ENCODE results near the gene DHRS12.

DHRS12 gene

DNA sequence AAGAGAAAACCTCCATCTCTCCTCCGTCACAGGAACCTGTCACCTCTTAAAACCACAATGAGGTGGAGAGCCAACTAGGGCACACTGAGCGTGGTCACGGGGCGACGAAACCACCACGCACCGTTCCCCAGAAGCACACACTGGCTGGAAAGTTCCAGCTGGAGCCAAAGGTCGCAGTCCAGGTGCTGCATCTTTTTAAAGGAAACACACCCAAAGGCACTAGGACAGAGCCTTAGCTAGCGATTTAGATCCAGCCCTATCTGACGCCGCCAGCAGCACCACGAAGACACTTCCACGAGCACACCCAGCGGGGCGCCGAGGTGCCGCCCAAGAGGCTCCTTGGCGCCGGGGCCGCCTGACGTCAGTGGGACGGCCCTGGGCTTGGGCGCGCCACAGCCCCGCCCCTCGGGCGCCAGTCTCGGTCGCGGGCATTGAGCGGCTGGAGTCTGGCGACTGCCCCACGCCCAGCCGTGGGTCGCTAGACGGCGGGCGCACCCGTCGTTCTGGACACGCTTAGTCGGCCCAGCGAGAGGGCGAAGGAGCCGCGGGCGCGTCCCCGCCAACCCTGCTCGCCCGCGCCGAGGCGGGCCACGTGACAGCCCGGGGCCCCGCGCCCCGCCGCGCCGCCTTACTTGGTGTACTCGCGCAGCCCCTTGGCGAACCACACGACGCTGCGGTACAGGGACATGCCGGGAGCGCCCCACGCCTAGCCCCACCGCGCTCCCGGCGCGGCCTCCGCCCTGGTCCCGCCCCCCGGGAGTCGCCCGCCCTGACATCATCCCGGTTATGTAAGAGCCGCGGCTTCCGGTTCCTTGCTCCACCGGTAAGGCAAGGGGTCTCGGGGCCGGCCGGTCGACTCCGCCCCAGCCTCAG, at the start of gene DHRS12:
TSS of gene DHRS12 (minus strand) at position 742 of the 873 bp plus-strand sequence. CDS start 4,504 bp downstream, outside the sequence.
- H3K27me3 ChIP-seq (ENCODE audit: control insufficient read depth, insufficient read depth, low read length): no peaks in the 10 kb centered on the region
- DNase-seq (ENCODE audit: low read depth, low spot score): no peak
- H3K27ac ChIP-seq (ENCODE audit: low read length): no peak within 1 kb of the TSS
- H3K4me1 ChIP-seq (ENCODE audit: control insufficient read depth, insufficient read depth, low read length): peaks cover 5% of the 10 kb centered on the region
- H3K9me3 ChIP-seq (ENCODE audit: control insufficient read depth, insufficient read depth, low read length): no peaks in the 10 kb centered on the region
- WGBS (ENCODE audit: insufficient coverage, insufficient read length): no CpG with 5 or more reads among the region's 91 CpGs
- peak within 1 kb of the TSS; percentile 80 for H3K4me3 ChIP-seq (ENCODE audit: low read length)
- no peaks in the 10 kb centered on the region for H3K36me3 ChIP-seq (ENCODE audit: control insufficient read depth, insufficient read depth, low read length)

DNA sequence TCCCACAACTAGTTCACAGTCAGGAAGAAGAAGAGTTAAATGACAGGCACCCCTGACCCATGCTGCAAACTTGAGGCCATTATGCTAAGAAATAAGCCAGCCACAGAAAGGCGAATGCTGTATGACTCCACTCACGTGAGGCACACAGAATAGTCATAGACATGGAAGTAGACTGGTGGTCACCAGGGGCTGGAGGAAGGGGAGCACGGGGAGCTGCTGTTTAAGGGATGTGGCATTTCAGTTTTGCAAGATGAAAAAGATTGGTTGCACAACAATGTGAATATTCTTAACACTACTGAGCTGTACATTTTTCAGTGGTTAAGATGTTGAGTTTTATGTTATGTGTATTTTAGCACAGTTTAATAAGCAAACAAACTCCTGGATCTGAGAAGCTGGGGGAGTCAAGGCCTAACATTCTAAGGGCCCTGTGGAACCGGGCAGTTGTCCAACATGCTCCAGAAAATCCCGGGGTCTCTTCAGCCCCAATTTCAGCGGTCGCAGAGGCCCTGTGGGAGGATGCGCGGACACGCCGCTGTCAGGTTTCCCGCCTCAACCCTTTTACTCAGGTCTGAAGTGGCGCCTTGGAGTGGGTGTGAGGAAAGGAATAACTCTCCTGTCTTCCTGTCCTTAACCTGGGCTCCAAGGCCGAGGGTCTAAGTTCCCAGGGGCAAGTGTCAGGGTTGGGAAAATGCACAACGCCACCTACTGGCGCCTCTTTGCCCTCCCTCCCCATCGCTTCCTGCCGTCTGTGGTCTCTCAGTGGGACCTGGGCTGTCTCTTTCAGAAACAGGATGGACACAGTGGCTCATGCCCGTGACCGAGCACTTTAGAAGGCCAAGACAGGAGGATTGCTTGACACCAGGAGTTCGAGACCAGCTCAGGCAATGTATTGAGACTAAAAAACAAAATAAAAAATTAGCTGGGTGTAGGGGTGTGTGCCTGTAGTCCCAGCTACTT, 45.5 kb upstream of the DHRS12 start:
- H3K4me1 ChIP-seq (ENCODE audit: control insufficient read depth, insufficient read depth, low read length): no peaks in the 10 kb centered on the region
- no peaks in the 10 kb centered on the region for H3K36me3 ChIP-seq (ENCODE audit: control insufficient read depth, insufficient read depth, low read length)
- no CpG with 5 or more reads among the region's 21 CpGs for WGBS (ENCODE audit: insufficient coverage, insufficient read length)
- no peak overlapping the region for H3K4me3 ChIP-seq (ENCODE audit: low read length)
- H3K9me3 ChIP-seq (ENCODE audit: control insufficient read depth, insufficient read depth, low read length): no peaks in the 10 kb centered on the region
- no peak overlapping the region for H3K27ac ChIP-seq (ENCODE audit: low read length)
- no peaks in the 10 kb centered on the region for H3K27me3 ChIP-seq (ENCODE audit: control insufficient read depth, insufficient read depth, low read length)
- peak; percentile 83 for DNase-seq (ENCODE audit: low read depth, low spot score)

GRCh38 chr13:51848674-51849073, 44.7 kb upstream of the DHRS12 start:
- no peak overlapping the region for H3K27ac ChIP-seq (ENCODE audit: low read length)
- WGBS (ENCODE audit: insufficient coverage, insufficient read length): no CpG with 5 or more reads among the region's 4 CpGs
- H3K36me3 ChIP-seq (ENCODE audit: control insufficient read depth, insufficient read depth, low read length): no peaks in the 10 kb centered on the region
- no peaks in the 10 kb centered on the region for H3K4me1 ChIP-seq (ENCODE audit: control insufficient read depth, insufficient read depth, low read length)
- H3K9me3 ChIP-seq (ENCODE audit: control insufficient read depth, insufficient read depth, low read length): no peaks in the 10 kb centered on the region
- H3K4me3 ChIP-seq (ENCODE audit: low read length): no peak overlapping the region
- DNase-seq (ENCODE audit: low read depth, low spot score): no peak
- H3K27me3 ChIP-seq (ENCODE audit: control insufficient read depth, insufficient read depth, low read length): no peaks in the 10 kb centered on the region

- no peak overlapping the region for H3K4me3 ChIP-seq (ENCODE audit: low read length)
- no peak overlapping the region for H3K27ac ChIP-seq (ENCODE audit: low read length)
- DNase-seq (ENCODE audit: low read depth, low spot score): no peak
- H3K9me3 ChIP-seq (ENCODE audit: control insufficient read depth, insufficient read depth, low read length): no peaks in the 10 kb centered on the region
- no peaks in the 10 kb centered on the region for H3K4me1 ChIP-seq (ENCODE audit: control insufficient read depth, insufficient read depth, low read length)
- H3K27me3 ChIP-seq (ENCODE audit: control insufficient read depth, insufficient read depth, low read length): no peaks in the 10 kb centered on the region
- WGBS (ENCODE audit: insufficient coverage, insufficient read length): no CpG with 5 or more reads among the region's 1 CpG
- no peaks in the 10 kb centered on the region for H3K36me3 ChIP-seq (ENCODE audit: control insufficient read depth, insufficient read depth, low read length)
Observed at GRCh38 chr13:51846756-51847155, 42.8 kb upstream of the DHRS12 start.

GRCh38 chr13:51845574-51846318, 41.8 kb upstream of the DHRS12 start:
- no CpG with 5 or more reads among the region's 5 CpGs for WGBS (ENCODE audit: insufficient coverage, insufficient read length)
- no peaks in the 10 kb centered on the region for H3K9me3 ChIP-seq (ENCODE audit: control insufficient read depth, insufficient read depth, low read length)
- no peak overlapping the region for H3K4me3 ChIP-seq (ENCODE audit: low read length)
- H3K4me1 ChIP-seq (ENCODE audit: control insufficient read depth, insufficient read depth, low read length): no peaks in the 10 kb centered on the region
- no peaks in the 10 kb centered on the region for H3K27me3 ChIP-seq (ENCODE audit: control insufficient read depth, insufficient read depth, low read length)
- no peak overlapping the region for H3K27ac ChIP-seq (ENCODE audit: low read length)
- no peak for DNase-seq (ENCODE audit: low read depth, low spot score)
- no peaks in the 10 kb centered on the region for H3K36me3 ChIP-seq (ENCODE audit: control insufficient read depth, insufficient read depth, low read length)

DNA sequence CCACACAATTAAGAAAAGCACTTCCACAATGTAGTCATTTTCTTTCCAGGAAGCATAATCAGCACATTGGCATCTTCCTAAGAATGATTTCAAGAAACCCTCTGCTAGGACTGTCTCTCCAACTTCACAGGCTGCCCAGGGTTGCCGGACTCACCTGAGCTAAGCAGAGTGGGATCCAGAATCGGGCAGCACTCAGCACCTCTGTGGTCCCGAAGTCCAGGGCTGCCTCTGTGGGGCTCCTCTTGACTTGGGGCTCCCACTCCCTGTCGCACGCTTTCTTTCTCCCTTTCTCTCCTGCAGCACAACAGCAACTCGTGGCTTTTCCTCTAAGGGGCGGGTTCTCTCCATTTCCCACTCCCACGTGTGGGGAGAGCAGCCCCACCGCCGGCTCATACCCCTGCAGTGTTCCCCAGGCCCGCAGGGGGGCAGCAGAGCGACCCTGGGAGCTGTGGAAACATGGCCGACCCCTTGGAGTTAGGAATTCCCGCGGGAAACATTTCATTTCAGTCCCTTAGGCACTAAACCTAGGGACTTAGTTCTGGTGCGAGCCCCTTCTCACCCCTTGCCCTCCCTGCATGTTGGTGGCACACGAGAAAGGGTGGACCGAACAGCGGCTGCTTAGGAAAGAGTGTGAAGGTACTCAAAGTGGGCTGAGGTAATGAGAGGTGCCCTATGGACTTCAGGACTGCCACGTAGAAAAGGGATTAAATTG, 41.1 kb upstream of the DHRS12 start, which contains the start of gene TMEM272:
TSS of gene TMEM272 (minus strand) at position 316 of the 712 bp plus-strand sequence. CDS start 6,647 bp downstream, outside the sequence.
- Histone ChIP-seq H3K36me3 (ENCODE audit: control insufficient read depth, insufficient read depth, low read length) (no peaks in the 10 kb centered on the region), H3K27ac (ENCODE audit: low read length) (no peak within 1 kb of the TSS), H3K4me3 (ENCODE audit: low read length) (no peak within 1 kb of the TSS), H3K9me3 (ENCODE audit: control insufficient read depth, insufficient read depth, low read length) (no peaks in the 10 kb centered on the region), H3K4me1 (ENCODE audit: control insufficient read depth, insufficient read depth, low read length) (no peaks in the 10 kb centered on the region), H3K27me3 (ENCODE audit: control insufficient read depth, insufficient read depth, low read length) (no peaks in the 10 kb centered on the region)
- no CpG with 5 or more reads among the region's 20 CpGs for WGBS (ENCODE audit: insufficient coverage, insufficient read length)
- peak; percentile 47 for DNase-seq (ENCODE audit: low read depth, low spot score)

DNA sequence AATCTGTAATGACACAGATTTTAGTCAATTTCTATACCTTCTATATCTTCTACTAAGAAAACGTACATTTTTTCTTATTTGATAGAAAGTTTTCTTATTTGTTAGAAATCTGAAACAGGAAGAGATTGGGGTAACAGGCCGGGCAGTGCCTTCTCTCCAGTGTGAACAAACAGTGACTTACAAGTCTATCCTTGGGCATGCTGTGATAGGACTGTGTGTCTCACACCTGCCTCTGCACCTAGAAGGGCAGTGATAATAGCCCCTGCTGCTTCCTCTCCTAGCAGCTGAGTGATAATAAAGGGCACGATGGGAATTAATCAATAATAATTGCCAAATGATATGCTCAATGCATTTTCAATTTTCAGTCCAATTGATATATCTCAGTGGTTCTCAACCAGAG, 39.6 kb upstream of the DHRS12 start:
- Histone ChIP-seq H3K27ac (ENCODE audit: low read length) (no peak overlapping the region), H3K4me1 (ENCODE audit: control insufficient read depth, insufficient read depth, low read length) (no peaks in the 10 kb centered on the region), H3K27me3 (ENCODE audit: control insufficient read depth, insufficient read depth, low read length) (no peaks in the 10 kb centered on the region), H3K36me3 (ENCODE audit: control insufficient read depth, insufficient read depth, low read length) (no peaks in the 10 kb centered on the region), H3K4me3 (ENCODE audit: low read length) (no peak overlapping the region), H3K9me3 (ENCODE audit: control insufficient read depth, insufficient read depth, low read length) (no peaks in the 10 kb centered on the region)
- no CpG with 5 or more reads among the region's 3 CpGs for WGBS (ENCODE audit: insufficient coverage, insufficient read length)
- no peak for DNase-seq (ENCODE audit: low read depth, low spot score)

DNA sequence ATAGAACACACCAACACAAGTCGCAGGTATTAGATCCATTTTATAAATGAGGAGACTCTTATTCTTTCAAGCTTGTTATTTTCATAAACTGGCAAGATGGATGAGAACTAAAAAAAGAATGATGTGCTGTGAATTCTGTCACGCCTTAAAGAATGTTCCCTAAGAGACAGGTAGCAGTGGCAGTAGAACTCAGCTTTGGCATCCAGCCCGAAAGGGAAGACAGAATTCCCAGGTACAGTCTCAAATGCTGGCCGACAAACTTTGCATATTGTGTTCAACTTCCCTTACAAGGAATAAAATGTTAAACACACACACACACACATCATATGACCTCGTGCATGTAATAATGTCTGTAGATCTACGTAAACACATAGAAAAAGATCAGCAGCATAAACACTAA, 37.8 kb upstream of the DHRS12 start:
- no peaks in the 10 kb centered on the region for H3K36me3 ChIP-seq (ENCODE audit: control insufficient read depth, insufficient read depth, low read length)
- H3K27ac ChIP-seq (ENCODE audit: low read length): no peak overlapping the region
- DNase-seq (ENCODE audit: low read depth, low spot score): no peak
- H3K4me1 ChIP-seq (ENCODE audit: control insufficient read depth, insufficient read depth, low read length): no peaks in the 10 kb centered on the region
- no peaks in the 10 kb centered on the region for H3K27me3 ChIP-seq (ENCODE audit: control insufficient read depth, insufficient read depth, low read length)
- H3K4me3 ChIP-seq (ENCODE audit: low read length): no peak overlapping the region
- no CpG with 5 or more reads among the region's 6 CpGs for WGBS (ENCODE audit: insufficient coverage, insufficient read length)
- no peaks in the 10 kb centered on the region for H3K9me3 ChIP-seq (ENCODE audit: control insufficient read depth, insufficient read depth, low read length)

GRCh38 chr13:51840917-51841316, 37.0 kb upstream of the DHRS12 start:
- DNase-seq (ENCODE audit: low read depth, low spot score): no peak
- Histone ChIP-seq H3K36me3 (ENCODE audit: control insufficient read depth, insufficient read depth, low read length) (no peaks in the 10 kb centered on the region), H3K27ac (ENCODE audit: low read length) (no peak overlapping the region), H3K27me3 (ENCODE audit: control insufficient read depth, insufficient read depth, low read length) (no peaks in the 10 kb centered on the region), H3K4me3 (ENCODE audit: low read length) (no peak overlapping the region), H3K4me1 (ENCODE audit: control insufficient read depth, insufficient read depth, low read length) (no peaks in the 10 kb centered on the region), H3K9me3 (ENCODE audit: control insufficient read depth, insufficient read depth, low read length) (no peaks in the 10 kb centered on the region)
- WGBS (ENCODE audit: insufficient coverage, insufficient read length): no CpG with 5 or more reads among the region's 6 CpGs

Data from iPS DF 6.9 (cell line).